HG02623 (cell line): ENCODE measurements around the gene RIBC2.

ENCODE experiments used
- ATAC-seq: cut with Tn5 transposase; IDR thresholded peaks from one replicate; pipeline ENCODE4 v1.9.1; 2021; ENCODE audit warnings: moderate library complexity; ENCODE audit not compliant: unreplicated experiment

Gene RIBC2

GRCh38 chr22:45469281-45470073 is 56.0 kb downstream of the RIBC2 start:
- ATAC-seq: no peak

GRCh38 chr22:45470871-45471270 is 57.4 kb downstream of the RIBC2 start:
- ATAC-seq: no peak

- ATAC-seq: no peak
Observed at GRCh38 chr22:45472426-45472825, 58.9 kb downstream of the RIBC2 start.

- no peak for ATAC-seq
Observed at GRCh38 chr22:45473626-45474237, 60.2 kb downstream of the RIBC2 start.

GRCh38 chr22:45475063-45475747 is 61.7 kb downstream of the RIBC2 start:
- no peak for ATAC-seq

- ATAC-seq: no peak
Observed at GRCh38 chr22:45475851-45476514, 62.5 kb downstream of the RIBC2 start.

GRCh38 chr22:45476814-45477213 is 63.3 kb downstream of the RIBC2 start:
- ATAC-seq: no peak

- ATAC-seq: no peak
Observed at GRCh38 chr22:45477366-45478107, 64.0 kb downstream of the RIBC2 start.

- ATAC-seq: no peak
Observed at GRCh38 chr22:45478108-45478771, 64.7 kb downstream of the RIBC2 start.

GRCh38 chr22:45480717-45481116 is 67.2 kb downstream of the RIBC2 start:
- ATAC-seq: no peak

GRCh38 chr22:45481661-45482060 is 68.2 kb downstream of the RIBC2 start:
- no peak for ATAC-seq
